K562 (cell line): ENCODE data around the gene LCN15. TPM values are rescaled to one million over a fixed set of nuclear protein-coding genes. Genes with fewer than 3 reads are reported as not detected.

Experiments
- ATAC-seq: fragments of 200-7000 bp; cut with Tn5 transposase; 3 replicates; pipeline ENCODE4 v1.9.1; 2020; ENCODE audit warnings: moderate library complexity
- BruUV-seq: library from RNA; stranded (reverse); fragments of 400-500 nt; replicated peaks from 2 replicates; lab custom pipeline; 2021; lab: Mats Ljungman, UMichigan
- CTCF ChIA-PET: fragments of 300-600 bp; formaldehyde crosslinking; extraction: SDS; loops from one replicate; lab custom pipeline; 2021; ENCODE audit warnings: low intra/inter-chr PET ratio; lab: Yijun Ruan, JAX
- POLR2A ChIA-PET: fragments of 300-600, 350-650 bp; sonication (Branson Sonifier 250); formaldehyde crosslinking; extraction: SDS; loops from one replicate; lab custom pipeline; 2021; ENCODE audit warnings: antibody characterized with exemption, inconsistent platforms; lab: Yijun Ruan, JAX
- DNase-seq, 4 experiments: peaks; one replicate each; pipeline versions ENCODE4 v3.0.0 to v3.0.0-alpha.2; 2011 to 2018; ENCODE audit warnings: low spot score in 3 of 4, mixed read lengths in 3 of 4; ENCODE audit errors: extremely low read depth in 1 of 4
- FAIRE-seq: peaks from 2 replicates; lab custom pipeline; 2011; peaks lifted over from hg19 to GRCh38; lab: Jason Lieb, UNC
- H2AFZ ChIP-seq: 2 replicates; pipeline ENCODE4 v1.6.0; 2011; ENCODE audit warnings: low read depth, low read length, control low read depth, inconsistent platforms
- H3K27ac ChIP-seq: fragments of 200-600 bp; 3 replicates; pipeline ENCODE4 v1.8.0; 2011; ENCODE audit warnings: low read depth, mild to moderate bottlenecking, control low read depth, inconsistent platforms, low read length, moderate library complexity, mixed read lengths; ENCODE audit errors: extremely low read depth
- H3K27me3 ChIP-seq, 2 experiments: fragments of 300-600 bp in 1 of 2; 2 replicates in 1 of 2; 3 replicates in 1 of 2; pipeline versions ENCODE4 v1.6.0 to v1.8.0; 2011; ENCODE audit warnings: inconsistent platforms in 2 of 2, low read length in 2 of 2, mild to moderate bottlenecking in 1 of 2, mixed read lengths in 1 of 2, moderate library complexity in 1 of 2; ENCODE audit not compliant: control insufficient read depth in 2 of 2, insufficient read depth in 2 of 2
- H3K36me3 ChIP-seq: fragments of 300-600 bp; 3 replicates; pipeline ENCODE4 v1.8.0; 2011; ENCODE audit warnings: mild to moderate bottlenecking, low read length, inconsistent platforms; ENCODE audit not compliant: control insufficient read depth, insufficient read depth
- H3K4me1 ChIP-seq, 2 experiments: fragments of 200-600 bp in 1 of 2; replicated peaks in 1 of 2; 2 replicates in 1 of 2; 3 replicates in 1 of 2; pipeline versions ENCODE4 v1.5.1 to v1.8.0; 2011; ENCODE audit warnings: inconsistent platforms in 2 of 2, low read length in 2 of 2, mild to moderate bottlenecking in 1 of 2, mixed read lengths in 1 of 2, moderate library complexity in 1 of 2; ENCODE audit not compliant: control insufficient read depth in 2 of 2, insufficient read depth in 2 of 2
- H3K4me2 ChIP-seq: 2 replicates; pipeline ENCODE4 v1.6.1; 2011; ENCODE audit warnings: low read length, control low read depth, inconsistent platforms, mixed read lengths; ENCODE audit not compliant: insufficient read depth
- H3K4me3 ChIP-seq: fragments of 200-600 bp; sonication (generic), shearing (Covaris generic); 2 replicates; pipeline ENCODE4 v1.5.1; 2016; ENCODE audit warnings: control low read depth, inconsistent platforms
- H3K79me2 ChIP-seq: fragments of 200-600 bp; 3 replicates; pipeline ENCODE4 v1.8.0; 2011; ENCODE audit warnings: low read length, inconsistent platforms; ENCODE audit not compliant: control insufficient read depth, insufficient read depth
- H3K9ac ChIP-seq, 2 experiments: 2 replicates each; pipeline versions ENCODE4 v1.6.0 to v1.6.1; 2011; ENCODE audit warnings: low read depth in 2 of 2, low read length in 2 of 2, control low read depth in 1 of 2, inconsistent platforms in 1 of 2, mild to moderate bottlenecking in 1 of 2, mixed read lengths in 1 of 2; ENCODE audit not compliant: insufficient read depth in 1 of 2
- H3K9me1 ChIP-seq: one replicate; pipeline ENCODE4 v1.6.0; 2011; ENCODE audit warnings: inconsistent platforms, mild to moderate bottlenecking, low read length, moderate library complexity; ENCODE audit not compliant: control insufficient read depth, insufficient read depth
- H3K9me3 ChIP-seq: replicated peaks from 2 replicates; pipeline ENCODE4 v1.5.1; 2011; ENCODE audit warnings: low read depth, low read length, inconsistent platforms; ENCODE audit not compliant: control insufficient read depth, insufficient read depth
- H4K20me1 ChIP-seq: replicated peaks from 2 replicates; pipeline ENCODE4 v1.6.1; 2011; ENCODE audit warnings: low read length, inconsistent platforms, mixed read lengths; ENCODE audit not compliant: control insufficient read depth, insufficient read depth
- BMI1 ChIP-seq: fragments of 150-350 bp; IDR thresholded peaks from 2 replicates; pipeline ENCODE4 v1.6.1; 2014; ENCODE audit warnings: low read length
- MBD2 ChIP-seq: sonication (generic); IDR thresholded peaks from 2 replicates; pipeline ENCODE4 v1.6.1; 2016; ENCODE audit warnings: low read depth, borderline replicate concordance
- MEIS2 ChIP-seq: fragments of 450-650 bp; IDR thresholded peaks from 2 replicates; pipeline ENCODE4 v1.6.1; 2014; ENCODE audit warnings: mild to moderate bottlenecking; ENCODE audit not compliant: partially characterized antibody
- NCOA2 ChIP-seq, 2 experiments: fragments of 450-650 bp; IDR thresholded peaks; 2 replicates each; pipeline ENCODE4 v1.6.1; 2018; ENCODE audit warnings: mild to moderate bottlenecking in 2 of 2, moderate library complexity in 1 of 2; ENCODE audit not compliant: partially characterized antibody in 2 of 2
- NR2F6 ChIP-seq: fragments of 450-650 bp; formaldehyde crosslinking; IDR thresholded peaks from 2 replicates; pipeline ENCODE4 v1.4.0; 2020; ENCODE audit warnings: mild to moderate bottlenecking
- RBM22 ChIP-seq: fragments of 200-400 bp; formaldehyde crosslinking; IDR thresholded peaks from 2 replicates; pipeline ENCODE4 v1.6.1; 2018; ENCODE audit warnings: low read length, low read depth; ENCODE audit not compliant: poor library complexity, severe bottlenecking
- RFX5 ChIP-seq: IDR thresholded peaks from 2 replicates; pipeline ENCODE4 v1.6.1; 2011; ENCODE audit warnings: low read depth, mild to moderate bottlenecking, improper control_type of control experiment, low read length
- SRSF3 ChIP-seq: fragments of 200-400 bp; formaldehyde crosslinking; IDR thresholded peaks from 2 replicates; pipeline ENCODE4 v1.6.1; 2016; ENCODE audit warnings: mild to moderate bottlenecking, low read length, moderate library complexity; ENCODE audit not compliant: insufficient read depth
- ZNF184 ChIP-seq: sonication (generic); formaldehyde crosslinking; IDR thresholded peaks from 2 replicates; pipeline ENCODE4 v1.5.0; 2020; ENCODE audit warnings: missing genetic modification reagents
- ZNF586 ChIP-seq: fragments of 450-650 bp; formaldehyde crosslinking; conservative IDR thresholded peaks from 2 replicates; pipeline ENCODE4 v1.4.0; 2020; ENCODE audit warnings: mild to moderate bottlenecking, moderate library complexity
- ZNF668 ChIP-seq: fragments of 250-450 bp; sonication (Bioruptor Pico); IDR thresholded peaks from 2 replicates; pipeline ENCODE4 v1.8.0; 2022; ENCODE audit warnings: mild to moderate bottlenecking, inconsistent platforms
- ZNF76 ChIP-seq: fragments of 250-450 bp; sonication (Bioruptor Pico); IDR thresholded peaks from 2 replicates; pipeline ENCODE4 v1.4.0; 2020; ENCODE audit warnings: mild to moderate bottlenecking, moderate library complexity, borderline replicate concordance
- WGBS: fragments of 100-300 bp; shearing (Covaris generic); methylation state at CpG from one replicate; pipeline ENCODE4 v1.1.6; 2016; ENCODE audit warnings: low coverage, mixed read lengths; ENCODE audit not compliant: insufficient coverage; ENCODE audit errors: missing lambda C conversion rate; 5-methylcytosine and 5-hydroxymethylcytosine counted together
- in situ Hi-C: fragments of 300-500 bp; cut with MboI; formaldehyde crosslinking; loops from 4 replicates; pipeline ENCODE4 v1.15.0; 2018; ENCODE audit warnings: inconsistent platforms, mixed read lengths
- intact Hi-C: fragments of 100-400 bp; cut with micrococcal nuclease; formaldehyde crosslinking; loops from 2 replicates; pipeline ENCODE4 v1.14.2; 2022
- polyA plus RNA-seq, 8 experiments: library from polyadenylated mRNA; depleted of rRNA in 4 of 8; stranded (reverse) in 5 of 8; unstranded in 3 of 8; fragments of >200 nt; fragmentation: Nextera tagmentation in 2 of 8; fragmentation: Illumina TruSeq in 1 of 8; extraction: Ambion mirVana in 2 of 8; extraction: Trizol in 1 of 8; gene quantifications; 2 replicates each; pipeline versions ENCODE4 v1.2.1 to v1.2.3, GENCODE V29; 2011 to 2014; ENCODE audit warnings: inconsistent platforms in 1 of 8, missing spikeins in 1 of 8
- total RNA-seq, 7 experiments: library from RNA; depleted of rRNA in 6 of 7; stranded (reverse); fragments of >200 nt in 6 of 7; fragmentation: Illumina TruSeq in 2 of 7; extraction: Trizol in 2 of 7; gene quantifications; 2 replicates each; pipeline versions ENCODE4 v1.2.1 to v1.2.3, GENCODE V29; 2011 to 2021; ENCODE audit warnings: low replicate concordance in 1 of 7
- TF ChIP-seq, protein P1 (sequence below): fragments of 450-650 bp; IDR thresholded peaks from 2 replicates; pipeline ENCODE4 v1.7.1; 2018; ENCODE audit warnings: mild to moderate bottlenecking, low read depth; ENCODE audit not compliant: partially characterized antibody
- TF ChIP-seq, protein P2 (sequence below): fragments of 200-800 bp; sonication (Bioruptor generic); IDR thresholded peaks from 2 replicates; pipeline ENCODE4 v1.6.1; 2017; ENCODE audit warnings: missing genetic modification characterization, missing compliant biosample characterization

Gene LCN15
- total and polyA plus RNA-seq, 9 of the 15 experiments (the other 6 are each of a cell fraction or from before 2014, with no cell fraction given): 0.66 TPM; not detected in 8

DNA sequence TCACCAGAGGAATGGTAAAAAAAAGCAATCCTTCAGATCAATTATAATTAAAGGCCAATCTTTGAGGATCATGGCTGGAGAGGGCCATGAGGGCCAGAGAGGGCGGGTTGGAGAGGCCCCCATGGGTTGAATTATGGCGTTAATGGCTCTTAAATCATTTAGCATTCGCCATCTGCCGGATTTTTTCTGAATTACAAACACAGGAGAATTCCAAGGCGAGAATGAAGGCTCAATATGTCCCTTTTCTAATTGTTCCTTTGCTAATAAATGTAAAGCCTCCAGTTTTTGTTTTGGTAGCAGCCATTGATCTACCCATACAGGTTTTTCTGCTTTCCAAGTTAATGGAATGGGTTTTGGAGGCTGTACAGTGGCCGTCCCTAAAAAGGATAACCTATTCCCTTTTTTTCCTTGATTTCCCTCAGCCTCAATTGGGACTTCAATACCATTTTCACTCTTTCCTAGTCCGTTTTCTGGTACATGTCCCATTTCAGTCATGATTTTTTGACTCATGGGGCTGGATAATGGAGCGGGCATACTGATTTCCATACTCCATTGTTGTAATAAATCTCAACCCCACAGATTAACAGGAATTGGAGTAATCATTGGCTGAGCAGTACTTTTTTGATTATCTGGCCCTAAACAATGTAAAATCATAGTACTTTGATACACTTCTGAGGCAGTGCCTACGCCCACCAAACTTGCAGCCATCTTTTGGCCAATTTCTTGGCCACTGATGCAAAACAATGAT is 20.1 kb upstream of the LCN15 start:
- in situ Hi-C loops (loop anchor here (25.0 kb wide), 1 partner anchor 453 kb away; the partner anchor contains the start of genes CYSRT1, RNF224, SLC34A3 and TUBB4B), intact Hi-C loops (loop anchor here (1.0 to 10.0 kb wide), 2 partner anchors 18 to 460 kb away; partner anchors contain the start of gene TUBB4B)
- Histone ChIP-seq H3K4me1 (peaks cover 40 to 42% of the 10 kb centered on the region in 2 experiments), H3K9me1 (no peaks in the 10 kb centered on the region), H2AFZ (peak overlapping the region; percentile 77), H3K4me2 (peak overlapping the region; percentile 39; the same call in 1 of the 2 replicates), H3K36me3 (no peaks in the 10 kb centered on the region), H3K9me3 (no peaks in the 10 kb centered on the region), H3K27ac (peak overlapping the region; percentile 72), H4K20me1 (no peaks in the 10 kb centered on the region), H3K4me3 (no peak overlapping the region), H3K27me3 (no peaks in the 10 kb centered on the region), H3K79me2 (no peaks in the 10 kb centered on the region), H3K9ac (no peak overlapping the region; a peak in 1 of 4 replicates)
- WGBS: 8% methylated on average over 9 of the region's 9 CpGs
- FAIRE-seq (no peak), ATAC-seq (peak; percentile 62), DNase-seq (peak; percentile 53 to 80 (median 60))
- CTCF ChIA-PET: interaction anchor here (0.6 to 1.3 kb wide), 7 partner anchors 13 to 245 kb away, joined by 3 to 8 read pairs (median 3); no protein-coding TSS in a partner anchor
- POLR2A ChIA-PET: no interaction called here
- BruUV-seq: no TSS peak
- TF ChIP-seq, protein P1, sequence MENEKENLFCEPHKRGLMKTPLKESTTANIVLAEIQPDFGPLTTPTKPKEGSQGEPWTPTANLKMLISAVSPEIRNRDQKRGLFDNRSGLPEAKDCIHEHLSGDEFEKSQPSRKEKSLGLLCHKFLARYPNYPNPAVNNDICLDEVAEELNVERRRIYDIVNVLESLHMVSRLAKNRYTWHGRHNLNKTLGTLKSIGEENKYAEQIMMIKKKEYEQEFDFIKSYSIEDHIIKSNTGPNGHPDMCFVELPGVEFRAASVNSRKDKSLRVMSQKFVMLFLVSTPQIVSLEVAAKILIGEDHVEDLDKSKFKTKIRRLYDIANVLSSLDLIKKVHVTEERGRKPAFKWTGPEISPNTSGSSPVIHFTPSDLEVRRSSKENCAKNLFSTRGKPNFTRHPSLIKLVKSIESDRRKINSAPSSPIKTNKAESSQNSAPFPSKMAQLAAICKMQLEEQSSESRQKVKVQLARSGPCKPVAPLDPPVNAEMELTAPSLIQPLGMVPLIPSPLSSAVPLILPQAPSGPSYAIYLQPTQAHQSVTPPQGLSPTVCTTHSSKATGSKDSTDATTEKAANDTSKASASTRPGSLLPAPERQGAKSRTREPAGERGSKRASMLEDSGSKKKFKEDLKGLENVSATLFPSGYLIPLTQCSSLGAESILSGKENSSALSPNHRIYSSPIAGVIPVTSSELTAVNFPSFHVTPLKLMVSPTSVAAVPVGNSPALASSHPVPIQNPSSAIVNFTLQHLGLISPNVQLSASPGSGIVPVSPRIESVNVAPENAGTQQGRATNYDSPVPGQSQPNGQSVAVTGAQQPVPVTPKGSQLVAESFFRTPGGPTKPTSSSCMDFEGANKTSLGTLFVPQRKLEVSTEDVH: no peak
- TF ChIP-seq ZNF76 (CRISPR knock-in tag): no peak
- peak; percentile 62 for TF ChIP-seq MEIS2
- no peak for TF ChIP-seq ZNF586
- no peak for TF ChIP-seq RBM22
- no peak for TF ChIP-seq BMI1
- no peak for TF ChIP-seq SRSF3
- TF ChIP-seq, protein P2, sequence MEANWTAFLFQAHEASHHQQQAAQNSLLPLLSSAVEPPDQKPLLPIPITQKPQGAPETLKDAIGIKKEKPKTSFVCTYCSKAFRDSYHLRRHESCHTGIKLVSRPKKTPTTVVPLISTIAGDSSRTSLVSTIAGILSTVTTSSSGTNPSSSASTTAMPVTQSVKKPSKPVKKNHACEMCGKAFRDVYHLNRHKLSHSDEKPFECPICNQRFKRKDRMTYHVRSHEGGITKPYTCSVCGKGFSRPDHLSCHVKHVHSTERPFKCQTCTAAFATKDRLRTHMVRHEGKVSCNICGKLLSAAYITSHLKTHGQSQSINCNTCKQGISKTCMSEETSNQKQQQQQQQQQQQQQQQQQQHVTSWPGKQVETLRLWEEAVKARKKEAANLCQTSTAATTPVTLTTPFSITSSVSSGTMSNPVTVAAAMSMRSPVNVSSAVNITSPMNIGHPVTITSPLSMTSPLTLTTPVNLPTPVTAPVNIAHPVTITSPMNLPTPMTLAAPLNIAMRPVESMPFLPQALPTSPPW (CRISPR knock-in tag): no peak
- no peak for TF ChIP-seq NR2F6
- no peak for TF ChIP-seq MBD2
- no peak for TF ChIP-seq RFX5
- TF ChIP-seq ZNF184 (CRISPR knock-in tag): no peak
- TF ChIP-seq ZNF668 (CRISPR knock-in tag): no peak
- no peak for TF ChIP-seq NCOA2 (IDR thresholded peaks at IDR 0.05; ENCODE audit: partially characterized antibody in 2 of 2)
